A673 (cell line): ENCODE data around the gene KRT76. TPM values are rescaled to one million over a fixed set of nuclear protein-coding genes. Genes with fewer than 3 reads are reported as not detected.

Experiments
- BruUV-seq: library from RNA; stranded (reverse); fragments of 400-500 nt; replicated peaks from 2 replicates; lab custom pipeline; 2021; lab: Mats Ljungman, UMichigan
- CTCF ChIA-PET: fragments of 300-600 bp; sonication (Branson Sonifier 250); formaldehyde crosslinking; loops from one replicate; lab custom pipeline; 2022; ENCODE audit warnings: antibody characterized with exemption; lab: Charles Lee
- POLR2A ChIA-PET: fragments of 300-600 bp; sonication (Branson Sonifier 250); formaldehyde crosslinking; loops from one replicate; lab custom pipeline; 2022; ENCODE audit warnings: antibody characterized with exemption; ENCODE audit not compliant: low non-redundant PET; lab: Charles Lee
- DNase-seq: peaks from one replicate; pipeline ENCODE4 v3.0.0-alpha.2; 2015; ENCODE audit warnings: low spot score
- H3K27ac ChIP-seq: fragments of 200-600 bp; sonication (generic); 2 replicates; pipeline ENCODE4 v1.5.1; 2016; ENCODE audit warnings: mixed run types, low read depth, mild to moderate bottlenecking, mixed read lengths, antibody characterized with exemption, low read length; ENCODE audit not compliant: poor library complexity, severe bottlenecking
- H3K27me3 ChIP-seq: fragments of 200-600 bp; sonication (generic); replicated peaks from 2 replicates; pipeline ENCODE4 v1.6.1; 2017; ENCODE audit warnings: mixed run types, low read depth, mild to moderate bottlenecking, mixed read lengths, antibody characterized with exemption, low read length; ENCODE audit not compliant: insufficient read depth, poor library complexity
- H3K36me3 ChIP-seq: fragments of 200-600 bp; sonication (generic); 2 replicates; pipeline ENCODE4 v1.6.1; 2016; ENCODE audit warnings: mixed run types, mild to moderate bottlenecking, mixed read lengths, antibody characterized with exemption, low read length; ENCODE audit not compliant: insufficient read depth, poor library complexity, severe bottlenecking
- H3K4me1 ChIP-seq: fragments of 200-600 bp; sonication (generic); 2 replicates; pipeline ENCODE4 v1.6.1; 2017; ENCODE audit warnings: mixed run types, mild to moderate bottlenecking, mixed read lengths, antibody characterized with exemption, low read length; ENCODE audit not compliant: insufficient read depth, poor library complexity, severe bottlenecking
- H3K4me3 ChIP-seq: fragments of 200-600 bp; sonication (generic); 2 replicates; pipeline ENCODE4 v1.5.1; 2016; ENCODE audit warnings: low read depth, mixed run types, mild to moderate bottlenecking, mixed read lengths, low read length; ENCODE audit not compliant: poor library complexity, severe bottlenecking
- H3K9me3 ChIP-seq: fragments of 200-600 bp; sonication (generic); 2 replicates; pipeline ENCODE4 v1.6.1; 2016; ENCODE audit warnings: mixed run types, low read depth, mild to moderate bottlenecking, mixed read lengths, antibody characterized with exemption, low read length; ENCODE audit not compliant: poor library complexity, severe bottlenecking
- EZH2 ChIP-seq: fragments of 200-600 bp; sonication (generic); IDR thresholded peaks from 2 replicates; pipeline ENCODE4 v1.6.1; 2017; ENCODE audit warnings: borderline replicate concordance, low read depth, mild to moderate bottlenecking, mixed read lengths, antibody characterized with exemption, low read length; ENCODE audit not compliant: poor library complexity, severe bottlenecking
- intact Hi-C: fragments of 100-400 bp; cut with micrococcal nuclease; formaldehyde crosslinking; loops from one replicate; pipeline ENCODE4 v1.10.0; 2022; ENCODE audit not compliant: unreplicated experiment
- total RNA-seq: library from RNA; stranded (reverse); gene quantifications from 2 replicates; pipeline ENCODE4 v1.2.3, GENCODE V29; 2021
- TF ChIP-seq, protein P1 (sequence below): fragments of 300-800, 200-600 bp; sonication (generic); conservative IDR thresholded peaks from 2 replicates; pipeline ENCODE4 v1.5.1; 2017; ENCODE audit warnings: low read depth, mild to moderate bottlenecking, antibody characterized with exemption, low read length, moderate library complexity, mixed read lengths

KRT76 gene
- total RNA-seq, 1 experiment from 2014 or later, result not detected

DNA sequence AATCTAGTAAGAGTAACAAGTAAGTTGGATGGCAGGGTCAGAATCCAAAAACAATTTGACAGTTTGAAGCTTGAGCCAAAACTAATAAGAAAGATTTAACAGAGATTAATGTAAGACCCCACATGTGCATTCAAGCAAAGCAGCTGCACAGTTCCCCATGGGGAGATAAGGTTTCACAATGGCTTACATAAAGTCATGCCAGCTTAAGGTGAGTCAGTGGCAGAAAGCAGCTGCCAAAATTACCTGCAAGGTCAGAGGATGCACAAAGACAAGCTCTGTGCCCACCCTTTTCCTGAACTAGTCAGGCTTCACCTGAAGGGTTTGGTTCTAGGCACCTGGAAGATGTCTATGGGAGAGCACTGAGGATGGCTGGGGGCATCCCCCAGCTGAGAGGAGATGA, 37.2 kb downstream of the KRT76 start:
- BruUV-seq, result no TSS peak
- Histone ChIP-seq H3K27ac (no peak overlapping the region), H3K9me3 (no peaks in the 10 kb centered on the region), H3K36me3 (no peaks in the 10 kb centered on the region), H3K4me3 (no peak overlapping the region), H3K4me1 (peaks cover 23% of the 10 kb centered on the region), H3K27me3 (no peaks in the 10 kb centered on the region)
- CTCF ChIA-PET, result no interaction called here
- TF ChIP-seq EZH2, result no peak
- TF ChIP-seq, protein P1, sequence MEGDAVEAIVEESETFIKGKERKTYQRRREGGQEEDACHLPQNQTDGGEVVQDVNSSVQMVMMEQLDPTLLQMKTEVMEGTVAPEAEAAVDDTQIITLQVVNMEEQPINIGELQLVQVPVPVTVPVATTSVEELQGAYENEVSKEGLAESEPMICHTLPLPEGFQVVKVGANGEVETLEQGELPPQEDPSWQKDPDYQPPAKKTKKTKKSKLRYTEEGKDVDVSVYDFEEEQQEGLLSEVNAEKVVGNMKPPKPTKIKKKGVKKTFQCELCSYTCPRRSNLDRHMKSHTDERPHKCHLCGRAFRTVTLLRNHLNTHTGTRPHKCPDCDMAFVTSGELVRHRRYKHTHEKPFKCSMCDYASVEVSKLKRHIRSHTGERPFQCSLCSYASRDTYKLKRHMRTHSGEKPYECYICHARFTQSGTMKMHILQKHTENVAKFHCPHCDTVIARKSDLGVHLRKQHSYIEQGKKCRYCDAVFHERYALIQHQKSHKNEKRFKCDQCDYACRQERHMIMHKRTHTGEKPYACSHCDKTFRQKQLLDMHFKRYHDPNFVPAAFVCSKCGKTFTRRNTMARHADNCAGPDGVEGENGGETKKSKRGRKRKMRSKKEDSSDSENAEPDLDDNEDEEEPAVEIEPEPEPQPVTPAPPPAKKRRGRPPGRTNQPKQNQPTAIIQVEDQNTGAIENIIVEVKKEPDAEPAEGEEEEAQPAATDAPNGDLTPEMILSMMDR, result no peak
- DNase-seq, result no peak
- POLR2A ChIA-PET, result no interaction called here
- intact Hi-C loops, result no loop called here

DNA sequence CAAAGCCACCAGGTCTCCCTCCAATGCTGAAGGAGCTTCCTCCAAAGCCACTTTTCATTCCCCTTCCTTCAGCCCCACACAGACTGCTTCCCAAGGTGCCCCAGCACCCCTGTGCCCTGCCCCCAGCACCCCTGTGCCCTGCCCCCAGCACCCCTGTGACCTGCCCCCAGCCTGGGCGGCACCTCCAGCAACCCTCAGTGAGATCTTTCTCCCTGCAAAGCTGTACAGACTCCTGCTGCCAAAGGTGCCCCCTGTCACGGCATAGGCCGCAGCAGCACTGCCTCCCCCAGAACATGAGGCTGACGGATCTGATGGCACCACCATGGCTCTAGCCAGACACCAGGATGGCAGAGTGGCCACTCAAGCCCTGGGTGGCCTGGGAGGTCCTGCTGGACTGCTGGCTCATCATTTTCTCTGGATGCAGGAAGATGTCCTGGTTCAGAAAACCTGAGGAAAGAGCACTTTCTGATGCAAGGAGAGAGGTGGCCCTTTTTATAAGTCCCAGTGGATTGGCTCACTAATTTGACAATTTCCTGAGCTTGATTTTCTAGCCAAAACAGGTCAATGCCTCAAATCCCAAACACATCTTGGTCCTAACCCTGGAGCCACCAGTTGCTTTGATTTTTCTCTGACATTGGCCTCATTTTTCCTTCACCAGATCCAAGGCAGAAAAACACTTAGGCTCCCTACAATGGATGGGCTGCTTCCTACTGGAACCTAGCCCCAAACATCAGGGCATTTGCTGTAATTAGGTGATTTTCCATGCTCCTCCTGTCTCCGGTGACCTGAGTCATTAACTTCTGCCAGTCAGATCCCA, 41.1 kb downstream of the KRT76 start:
- intact Hi-C loops, result no loop called here
- H3K36me3 ChIP-seq, result no peaks in the 10 kb centered on the region

DNA sequence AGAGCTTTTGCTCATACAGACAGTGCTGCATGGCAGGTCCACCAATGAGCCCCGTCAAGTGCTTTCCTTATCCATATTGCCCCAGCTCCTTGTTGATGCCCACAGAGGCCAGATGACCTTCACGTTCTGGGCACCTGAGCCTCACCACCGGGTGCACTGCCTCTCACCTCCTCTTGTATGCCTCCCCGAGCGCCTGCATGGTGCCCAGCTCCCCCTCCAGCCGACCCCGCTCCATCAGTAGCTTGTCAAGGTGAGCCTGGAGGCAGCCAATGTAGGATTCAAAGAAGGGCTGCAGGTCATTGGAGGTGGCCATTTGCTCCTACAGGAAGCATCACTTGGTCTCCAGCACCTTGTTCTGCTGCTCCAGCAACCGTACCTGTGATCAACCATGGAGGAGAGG, 42.0 kb downstream of the KRT76 start:
- ChIA-PET CTCF (interaction anchor here (0.5 kb wide), 1 partner anchor 1475 kb away, joined by 4 read pairs; no protein-coding TSS in a partner anchor), POLR2A (no interaction called here)
- DNase-seq, result no peak
- H3K27me3 ChIP-seq, result peaks cover 23% of the 10 kb centered on the region
- H3K9me3 ChIP-seq, result no peaks in the 10 kb centered on the region
- H3K4me3 ChIP-seq, result no peak overlapping the region
- no peak for TF ChIP-seq EZH2
- TF ChIP-seq, protein P1, result no peak
- H3K36me3 ChIP-seq, result no peaks in the 10 kb centered on the region
- intact Hi-C loops, result no loop called here
- H3K4me1 ChIP-seq, result peaks cover 6% of the 10 kb centered on the region
- no TSS peak for BruUV-seq
- H3K27ac ChIP-seq, result no peak overlapping the region

More for the DNA sequence above, 41.1 kb downstream of the KRT76 start:
- H3K4me1 ChIP-seq, result peaks cover 14% of the 10 kb centered on the region
- ChIA-PET POLR2A (no interaction called here), CTCF (no interaction called here)
- DNase-seq, result no peak
- no peak overlapping the region for H3K27ac ChIP-seq
- no TSS peak for BruUV-seq
- peaks cover 15% of the 10 kb centered on the region for H3K27me3 ChIP-seq
- TF ChIP-seq EZH2, result no peak
- TF ChIP-seq, protein P1, result no peak
- H3K9me3 ChIP-seq, result no peaks in the 10 kb centered on the region
- H3K4me3 ChIP-seq, result no peak overlapping the region
